CD4-positive, alpha-beta memory T cell (primary cell): Measurements from ENCODE around the gene TMEM50A. TPM values are rescaled to one million over a fixed set of nuclear protein-coding genes. Genes with fewer than 3 reads are reported as not detected.
"Not testable (repeated sequence)": the region's sequence is repeated elsewhere in the genome, so short reads cannot be mapped to it uniquely, and the experiment has no call there.

ENCODE experiments used
- CTCF ChIA-PET: fragments of 350-600 bp; sonication (Branson Sonifier 250); formaldehyde crosslinking; loops from one replicate; lab custom pipeline; 2021; ENCODE audit warnings: inconsistent platforms; ENCODE audit not compliant: partially characterized antibody; lab: Charles Lee
- POLR2A ChIA-PET: fragments of 350-600 bp; sonication (Branson Sonifier 250); formaldehyde crosslinking; loops from one replicate; lab custom pipeline; 2021; ENCODE audit not compliant: partially characterized antibody; lab: Charles Lee
- DNase-seq, 5 donors: peaks; one replicate each; pipeline versions ENCODE4 v3.0.0 to v3.0.0-alpha.2; 2020 to 2022; ENCODE audit warnings: mixed read lengths in 1 of 5
- H3K27ac ChIP-seq: one replicate; pipeline ENCODE4 v1.7.0; 2013; ENCODE audit warnings: low read depth, low read length
- H3K27me3 ChIP-seq: 2 replicates; pipeline ENCODE4 v1.7.0; 2013; ENCODE audit warnings: mild to moderate bottlenecking, low read length, moderate library complexity; ENCODE audit not compliant: insufficient read depth
- H3K36me3 ChIP-seq: 2 replicates; pipeline ENCODE4 v1.7.0; 2013; ENCODE audit warnings: mild to moderate bottlenecking, low read length, moderate library complexity; ENCODE audit not compliant: insufficient read depth
- H3K4me1 ChIP-seq: 2 replicates; pipeline ENCODE4 v1.7.0; 2013; ENCODE audit warnings: mild to moderate bottlenecking, low read length, moderate library complexity; ENCODE audit not compliant: insufficient read depth
- H3K4me3 ChIP-seq, 2 donors: one replicate each; pipeline ENCODE4 v1.7.0; 2013; ENCODE audit warnings: low read length in 2 of 2, mild to moderate bottlenecking in 1 of 2
- H3K9me3 ChIP-seq, 2 donors: one replicate each; pipeline ENCODE4 v1.7.0; 2013; ENCODE audit warnings: low read length in 2 of 2, control low read depth in 1 of 2; ENCODE audit not compliant: control insufficient read depth in 1 of 2
- H3K27ac Mint-ChIP-seq, 7 donors: one replicate each; pipeline ENCODE4 v1.8.0; 2020 to 2021; ENCODE audit warnings: mixed read lengths in 7 of 7, mild to moderate bottlenecking in 6 of 7, inconsistent platforms in 3 of 7, moderate library complexity in 3 of 7
- H3K27me3 Mint-ChIP-seq, 2 donors: one replicate each; pipeline ENCODE4 v1.8.0; 2020 to 2021; ENCODE audit warnings: mixed read lengths in 2 of 2
- H3K36me3 Mint-ChIP-seq, 2 donors: one replicate each; pipeline ENCODE4 v1.8.0; 2020 to 2021; ENCODE audit warnings: mixed read lengths in 2 of 2, inconsistent platforms in 1 of 2, mild to moderate bottlenecking in 1 of 2
- H3K4me1 Mint-ChIP-seq, 4 donors: one replicate each; pipeline ENCODE4 v1.8.0; 2020 to 2021; ENCODE audit warnings: mixed read lengths in 4 of 4, mild to moderate bottlenecking in 1 of 4
- H3K4me3 Mint-ChIP-seq, 8 donors: one replicate each; pipeline ENCODE4 v1.8.0; 2020 to 2021; ENCODE audit warnings: mixed read lengths in 8 of 8, mild to moderate bottlenecking in 7 of 8, moderate library complexity in 6 of 8, inconsistent platforms in 3 of 8
- H3K9me3 Mint-ChIP-seq, 8 donors: one replicate each; pipeline ENCODE4 v1.8.0; 2020 to 2021; ENCODE audit warnings: mixed read lengths in 8 of 8, mild to moderate bottlenecking in 5 of 8, inconsistent platforms in 3 of 8, moderate library complexity in 1 of 8
- intact Hi-C: fragments of 100-400 bp; cut with micrococcal nuclease; formaldehyde crosslinking; loops from one replicate; pipeline ENCODE4 v1.15.1; 2023
- polyA plus RNA-seq, 2 donors: library from polyadenylated mRNA; unstranded; fragments of 300-500 nt; fragmentation: Illumina TruSeq; gene quantifications; one replicate each; pipeline ENCODE4 v1.2.3, GENCODE V29; 2021
- total RNA-seq, 2 experiments: library from RNA; stranded (reverse); gene quantifications; one replicate each; pipeline ENCODE4 v1.2.3, GENCODE V29; 2021

The TMEM50A gene
- 10 to 100 TPM; 90.9 to 95.3 TPM for total RNA-seq
- 100 to 1,000 TPM; 192 to 280 TPM for polyA plus RNA-seq

GRCh38 chr1:25338188-25338981 is at the start of gene TMEM50A:
TSS of gene TMEM50A (plus strand) at chr1:25338334. CDS start at chr1:25340487, 2,153 bp downstream.
- peak within 1 kb of the TSS; percentile 52 to 88 for H3K4me3 ChIP-seq
- H3K27me3 ChIP-seq: no peaks in the 10 kb centered on the region
- Mint-ChIP-seq H3K27ac (peak within 1 kb of the TSS; percentile 89 to 98 (median 94)), H3K4me3 (peak within 1 kb of the TSS; percentile 93 to 98 (median 95)), H3K36me3 (peaks cover 3 to 23% of the 10 kb centered on the region in 2 donors), H3K4me1 (peaks cover 18 to 58% (median 39%) of the 10 kb centered on the region in 4 donors), H3K9me3 (no peaks in the 10 kb centered on the region), H3K27me3 (no peaks in the 10 kb centered on the region)
- peaks cover 7% of the 10 kb centered on the region for H3K36me3 ChIP-seq
- no peaks in the 10 kb centered on the region for H3K9me3 ChIP-seq
- ChIA-PET CTCF (no interaction called here), POLR2A (interaction anchor here (2.3 to 2.6 kb wide), 3 partner anchors 91 to 107 kb away, joined by 10 to 18 read pairs (median 18); partner anchors contain the start of genes RSRP1 and SYF2)
- DNase-seq: peak; percentile 89 to 94 (median 93)
- intact Hi-C loops: loop anchor here (2.0 to 5.0 kb wide), 3 partner anchors 92 to 106 kb away; partner anchors contain the start of genes MACO1, RSRP1 and SYF2
- H3K4me1 ChIP-seq: peaks cover 37% of the 10 kb centered on the region
- peak within 1 kb of the TSS; percentile 98 for H3K27ac ChIP-seq

GRCh38 chr1:25288573-25289101 is 49.5 kb upstream of the TMEM50A start:
- H3K4me1 Mint-ChIP-seq, CTCF ChIA-PET, H3K36me3 Mint-ChIP-seq, H3K4me1 ChIP-seq, H3K9me3 Mint-ChIP-seq, POLR2A ChIA-PET, H3K4me3 Mint-ChIP-seq, H3K27me3 Mint-ChIP-seq, H3K27ac ChIP-seq, DNase-seq, H3K27me3 ChIP-seq, H3K36me3 ChIP-seq, H3K9me3 ChIP-seq, H3K27ac Mint-ChIP-seq, H3K4me3 ChIP-seq: not testable (repeated sequence)
- intact Hi-C loops: loop anchor here (5.0 kb wide), 1 partner anchor 119 kb away; no protein-coding TSS in a partner anchor

GRCh38 chr1:25290043-25290442 is 48.1 kb upstream of the TMEM50A start:
- peak in 1 of 5 donors; percentile 2 for DNase-seq
- H3K9me3 Mint-ChIP-seq, H3K27me3 Mint-ChIP-seq, H3K27ac Mint-ChIP-seq, H3K36me3 ChIP-seq, H3K9me3 ChIP-seq, POLR2A ChIA-PET, H3K27ac ChIP-seq, intact Hi-C loops, H3K4me1 ChIP-seq, H3K27me3 ChIP-seq, H3K4me1 Mint-ChIP-seq, CTCF ChIA-PET, H3K36me3 Mint-ChIP-seq, H3K4me3 ChIP-seq, H3K4me3 Mint-ChIP-seq: not testable (repeated sequence)

- H3K4me3 ChIP-seq, H3K27ac Mint-ChIP-seq, CTCF ChIA-PET, H3K27me3 Mint-ChIP-seq, H3K27me3 ChIP-seq, DNase-seq, H3K9me3 ChIP-seq, H3K36me3 ChIP-seq, H3K9me3 Mint-ChIP-seq, H3K4me1 ChIP-seq, H3K4me3 Mint-ChIP-seq, H3K4me1 Mint-ChIP-seq, H3K27ac ChIP-seq, intact Hi-C loops, POLR2A ChIA-PET, H3K36me3 Mint-ChIP-seq: not testable (repeated sequence)
Measured at GRCh38 chr1:25293426-25293825, 44.7 kb upstream of the TMEM50A start.

GRCh38 chr1:25294889-25295826 is 43.0 kb upstream of the TMEM50A start:
- H3K9me3 Mint-ChIP-seq, DNase-seq, intact Hi-C loops, H3K36me3 Mint-ChIP-seq, H3K36me3 ChIP-seq, H3K9me3 ChIP-seq, H3K27ac ChIP-seq, H3K27me3 ChIP-seq, H3K27me3 Mint-ChIP-seq, H3K4me1 Mint-ChIP-seq, CTCF ChIA-PET, POLR2A ChIA-PET, H3K4me1 ChIP-seq, H3K4me3 ChIP-seq: not testable (repeated sequence)
- H3K27ac Mint-ChIP-seq: peak overlapping the region in 1 of 7 donors; percentile 41
- H3K4me3 Mint-ChIP-seq: peak overlapping the region in 1 of 8 donors; percentile 7

- H3K4me3 Mint-ChIP-seq, CTCF ChIA-PET, H3K27me3 Mint-ChIP-seq, H3K27ac ChIP-seq, H3K4me1 Mint-ChIP-seq, H3K9me3 Mint-ChIP-seq, DNase-seq, H3K27ac Mint-ChIP-seq, H3K36me3 Mint-ChIP-seq, H3K36me3 ChIP-seq, H3K4me1 ChIP-seq, intact Hi-C loops, POLR2A ChIA-PET, H3K9me3 ChIP-seq, H3K4me3 ChIP-seq, H3K27me3 ChIP-seq: not testable (repeated sequence)
Measured at GRCh38 chr1:25296501-25296900, 41.6 kb upstream of the TMEM50A start.

- POLR2A ChIA-PET, intact Hi-C loops, H3K4me1 ChIP-seq, H3K27ac Mint-ChIP-seq, H3K9me3 ChIP-seq, H3K4me1 Mint-ChIP-seq, H3K4me3 Mint-ChIP-seq, DNase-seq, CTCF ChIA-PET, H3K27me3 Mint-ChIP-seq, H3K27me3 ChIP-seq, H3K36me3 ChIP-seq, H3K9me3 Mint-ChIP-seq, H3K27ac ChIP-seq, H3K36me3 Mint-ChIP-seq, H3K4me3 ChIP-seq: not testable (repeated sequence)
Measured at GRCh38 chr1:25300729-25301128, 37.4 kb upstream of the TMEM50A start.
